PC-3 (cell line): ENCODE data around the gene EXO5. TPM values are rescaled to one million over a fixed set of nuclear protein-coding genes. Genes with fewer than 3 reads are reported as not detected.
A peak's percentile ranks its signal among the peaks of the same experiment; 100 is the strongest.

Experiments used
- ATAC-seq: fragments of 200-7000 bp; cut with Tn5 transposase; 2 replicates; pipeline ENCODE4 v1.9.1; 2020; ENCODE audit warnings: mild to moderate bottlenecking, moderate library complexity
- Bru-seq: library from RNA; stranded (reverse); fragments of 400-500 nt; gene quantifications from one replicate; lab custom pipeline; 2021; lab: Mats Ljungman, UMichigan
- BruChase-seq, 2 experiments: library from RNA; stranded (reverse); fragments of 400-500 nt; gene quantifications; one replicate each; lab custom pipeline; 2021; lab: Mats Ljungman, UMichigan
- BruUV-seq: library from RNA; stranded (reverse); fragments of 400-500 nt; replicated peaks from 2 replicates; lab custom pipeline; 2021; lab: Mats Ljungman, UMichigan
- CTCF ChIA-PET: fragments of 300-600 bp; sonication (Branson Sonifier 250); formaldehyde crosslinking; loops from one replicate; lab custom pipeline; 2022; ENCODE audit warnings: antibody characterized with exemption; lab: Charles Lee
- POLR2A ChIA-PET: fragments of 300-600 bp; sonication (Branson Sonifier 250); formaldehyde crosslinking; loops from one replicate; lab custom pipeline; 2022; ENCODE audit warnings: antibody characterized with exemption; ENCODE audit not compliant: unreplicated experiment; lab: Charles Lee
- DNase-seq: peaks from one replicate; pipeline ENCODE4 v3.0.0-alpha.2; 2015
- H2AFZ ChIP-seq: fragments of 300-600 bp; sonication (generic); 2 replicates; pipeline ENCODE4 v1.6.0; 2016; ENCODE audit warnings: antibody characterized with exemption, low read length
- H3F3A ChIP-seq: fragments of 300-600 bp; sonication (generic); one replicate; pipeline ENCODE4 v1.6.0; 2017; ENCODE audit warnings: antibody characterized with exemption, low read length, control low read depth, mild to moderate bottlenecking; ENCODE audit not compliant: unreplicated experiment
- H3K27ac ChIP-seq: fragments of 300-600 bp; sonication (generic); 2 replicates; pipeline ENCODE4 v1.5.1; 2016; ENCODE audit warnings: mild to moderate bottlenecking, low read length
- H3K27me3 ChIP-seq: fragments of 300-600 bp; sonication (generic); 2 replicates; pipeline ENCODE4 v1.6.1; 2016; ENCODE audit warnings: low read length, mixed read lengths
- H3K36me3 ChIP-seq: fragments of 300-600 bp; sonication (generic); 2 replicates; pipeline ENCODE4 v1.6.1; 2016; ENCODE audit warnings: low read depth, mixed run types, low read length, mixed read lengths
- H3K4me1 ChIP-seq: fragments of 300-600 bp; sonication (generic); 2 replicates; pipeline ENCODE4 v1.5.1; 2016; ENCODE audit warnings: low read length; ENCODE audit not compliant: insufficient read depth
- H3K4me2 ChIP-seq: fragments of 300-600 bp; sonication (generic); 2 replicates; pipeline ENCODE4 v1.6.0; 2016; ENCODE audit warnings: low read length
- H3K4me3 ChIP-seq: fragments of 300-600 bp; sonication (generic); 2 replicates; pipeline ENCODE4 v1.5.1; 2016; ENCODE audit warnings: mild to moderate bottlenecking, low read length, mixed read lengths
- H3K79me2 ChIP-seq: fragments of 300-600 bp; sonication (generic); 2 replicates; pipeline ENCODE4 v1.6.1; 2017; ENCODE audit warnings: low read length, mixed read lengths
- H3K9ac ChIP-seq: fragments of 300-600 bp; sonication (generic); 2 replicates; pipeline ENCODE4 v1.6.0; 2016; ENCODE audit warnings: mild to moderate bottlenecking, low read length
- H3K9me2 ChIP-seq: fragments of 300-600 bp; sonication (generic); replicated peaks from 2 replicates; pipeline ENCODE4 v1.6.1; 2016; ENCODE audit warnings: mixed run types, low read length, mixed read lengths
- H3K9me3 ChIP-seq: fragments of 300-600 bp; sonication (generic); 2 replicates; pipeline ENCODE4 v1.6.1; 2016; ENCODE audit warnings: low read length, mixed read lengths
- H4K20me1 ChIP-seq: fragments of 300-600 bp; sonication (generic); 2 replicates; pipeline ENCODE4 v1.6.1; 2016; ENCODE audit warnings: low read length, mixed read lengths
- EZH2 ChIP-seq: fragments of 300-600 bp; sonication (generic); IDR thresholded peaks from one replicate; pipeline ENCODE4 v1.6.1; 2017; ENCODE audit warnings: antibody characterized with exemption, mild to moderate bottlenecking, low read length; ENCODE audit not compliant: unreplicated experiment
- EZH2phosphoT487 ChIP-seq: fragments of 300-600 bp; sonication (generic); IDR thresholded peaks from 2 replicates; pipeline ENCODE4 v1.6.1; 2018; ENCODE audit warnings: mild to moderate bottlenecking, antibody characterized with exemption, low read length, borderline replicate concordance
- intact Hi-C: fragments of 100-400 bp; cut with micrococcal nuclease; formaldehyde crosslinking; loops from 2 replicates; pipeline ENCODE4 v1.9.0; 2023
- long read RNA-seq: library from polyadenylated mRNA; unstranded; transcript quantifications from one replicate; pipeline ENCODE4 v2.0.0, GENCODE V29; 2021; ENCODE audit not compliant: unreplicated experiment
- total RNA-seq: library from RNA; depleted of rRNA; stranded (reverse); fragments of >200 nt; gene quantifications from 2 replicates; pipeline ENCODE4 v1.2.3, GENCODE V29; 2014; rRNA removed
- TF ChIP-seq, protein P1 (sequence below): fragments of 300-600 bp; sonication (generic); conservative IDR thresholded peaks from 2 replicates; pipeline ENCODE4 v1.5.1; 2017; ENCODE audit warnings: antibody characterized with exemption, low read depth, mild to moderate bottlenecking, low read length

EXO5 gene
- 6.3 and 7.4 TPM in 2 replicates for total RNA-seq
- Bru-seq, nascent RNA = percentile 47 among the genes with signal in this experiment
- percentile 41 among the genes with signal in this experiment for BruChase-seq, experiment 1, labeled RNA remaining after a 6-hour chase
- BruChase-seq, experiment 2, labeled RNA remaining after a 2-hour chase = percentile 49 among the genes with signal in this experiment
- long read RNA-seq, partial matches to known transcripts = 1 of 7 reads
- long read RNA-seq, other reads (novel, unspliced or antisense) = 2 of 7 reads

- Histone ChIP-seq H3K79me2 (no peaks in the 10 kb centered on the region), H3K9me3 (peaks cover 5% of the 10 kb centered on the region), H3K27me3 (no peaks in the 10 kb centered on the region), H2AFZ (peak within 1 kb of the TSS; percentile 95), H3K9ac (peak within 1 kb of the TSS; percentile 67), H3K4me3 (peak within 1 kb of the TSS; percentile 66), H4K20me1 (no peaks in the 10 kb centered on the region), H3K9me2 (no peaks in the 10 kb centered on the region), H3K4me2 (peak within 1 kb of the TSS; percentile 80), H3K4me1 (no peaks in the 10 kb centered on the region), H3F3A (no peaks in the 10 kb centered on the region), H3K36me3 (no peaks in the 10 kb centered on the region; the same call in 1 of the 2 replicates), H3K27ac (no peak within 1 kb of the TSS)
- ATAC-seq (peak; percentile 96), DNase-seq (peak; percentile 45)
- ChIA-PET POLR2A (interaction anchor here (0.9 kb wide), 1 partner anchor 23 kb away, joined by 3 read pairs; the partner anchor contains the start of gene ZNF684), CTCF (interaction anchor here (0.5 kb wide), 1 partner anchor 32 kb away, joined by 5 read pairs; no protein-coding TSS in a partner anchor)
- intact Hi-C loops = no loop called here
- TSS peak; percentile 79 for BruUV-seq
- TF ChIP-seq, protein P1, sequence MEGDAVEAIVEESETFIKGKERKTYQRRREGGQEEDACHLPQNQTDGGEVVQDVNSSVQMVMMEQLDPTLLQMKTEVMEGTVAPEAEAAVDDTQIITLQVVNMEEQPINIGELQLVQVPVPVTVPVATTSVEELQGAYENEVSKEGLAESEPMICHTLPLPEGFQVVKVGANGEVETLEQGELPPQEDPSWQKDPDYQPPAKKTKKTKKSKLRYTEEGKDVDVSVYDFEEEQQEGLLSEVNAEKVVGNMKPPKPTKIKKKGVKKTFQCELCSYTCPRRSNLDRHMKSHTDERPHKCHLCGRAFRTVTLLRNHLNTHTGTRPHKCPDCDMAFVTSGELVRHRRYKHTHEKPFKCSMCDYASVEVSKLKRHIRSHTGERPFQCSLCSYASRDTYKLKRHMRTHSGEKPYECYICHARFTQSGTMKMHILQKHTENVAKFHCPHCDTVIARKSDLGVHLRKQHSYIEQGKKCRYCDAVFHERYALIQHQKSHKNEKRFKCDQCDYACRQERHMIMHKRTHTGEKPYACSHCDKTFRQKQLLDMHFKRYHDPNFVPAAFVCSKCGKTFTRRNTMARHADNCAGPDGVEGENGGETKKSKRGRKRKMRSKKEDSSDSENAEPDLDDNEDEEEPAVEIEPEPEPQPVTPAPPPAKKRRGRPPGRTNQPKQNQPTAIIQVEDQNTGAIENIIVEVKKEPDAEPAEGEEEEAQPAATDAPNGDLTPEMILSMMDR = no peak
- TF ChIP-seq EZH2phosphoT487 (no peak), EZH2 (no peak)
Measured at GRCh38 chr1:40508375-40509341, at the start of gene EXO5. TSS of gene EXO5 (plus strand) at chr1:40508767. CDS start at chr1:40514545, 5,778 bp downstream.

DNA sequence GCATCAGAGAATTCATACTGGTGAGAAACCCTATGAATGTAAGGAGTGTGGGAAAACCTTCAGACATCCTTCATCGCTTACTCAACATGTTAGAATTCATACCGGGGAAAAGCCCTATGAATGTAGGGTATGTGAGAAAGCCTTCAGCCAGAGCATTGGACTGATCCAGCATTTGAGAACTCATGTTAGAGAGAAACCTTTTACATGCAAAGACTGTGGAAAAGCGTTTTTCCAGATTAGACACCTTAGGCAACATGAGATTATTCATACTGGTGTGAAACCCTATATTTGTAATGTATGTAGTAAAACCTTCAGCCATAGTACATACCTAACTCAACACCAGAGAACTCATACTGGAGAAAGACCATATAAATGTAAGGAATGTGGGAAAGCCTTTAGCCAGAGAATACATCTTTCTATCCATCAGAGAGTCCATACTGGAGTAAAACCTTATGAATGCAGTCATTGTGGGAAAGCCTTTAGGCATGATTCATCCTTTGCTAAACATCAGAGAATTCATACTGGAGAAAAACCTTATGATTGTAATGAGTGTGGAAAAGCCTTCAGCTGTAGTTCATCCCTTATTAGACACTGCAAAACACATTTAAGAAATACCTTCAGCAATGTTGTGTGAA lies 45.5 kb upstream of the EXO5 start:
- Histone ChIP-seq H3K4me1 (no peaks in the 10 kb centered on the region), H3K36me3 (peaks cover 73% of the 10 kb centered on the region), H3K9me3 (peaks cover 64% of the 10 kb centered on the region), H4K20me1 (no peaks in the 10 kb centered on the region), H3K79me2 (no peaks in the 10 kb centered on the region), H3K4me2 (no peak overlapping the region), H3K9me2 (no peaks in the 10 kb centered on the region), H3K4me3 (no peak overlapping the region; the same call in 1 of the 2 replicates), H3F3A (no peaks in the 10 kb centered on the region), H3K9ac (no peak overlapping the region), H2AFZ (no peak overlapping the region), H3K27ac (no peak overlapping the region), H3K27me3 (no peaks in the 10 kb centered on the region)
- ChIA-PET CTCF (no interaction called here), POLR2A (no interaction called here)
- TF ChIP-seq, protein P1 = no peak
- TF ChIP-seq EZH2phosphoT487 (no peak), EZH2 (no peak)
- no peak for ATAC-seq
- DNase-seq = peak; percentile 3
- BruUV-seq = no TSS peak
- intact Hi-C loops = no loop called here
